Liver (tissue), 9 donors: ENCODE results near the gene SYNPR. TPM values are rescaled to one million over a fixed set of nuclear protein-coding genes. Genes with fewer than 3 reads are reported as not detected.

Source experiments
- DNase-seq: peaks from one replicate; pipeline ENCODE4 v3.0.0-alpha.2; 2017; ENCODE audit warnings: low spot score
- H3K27ac ChIP-seq, 2 donors: one replicate each; pipeline ENCODE4 v1.7.0; 2013; ENCODE audit warnings: inconsistent platforms in 2 of 2, low read length in 2 of 2, control low read depth in 1 of 2, low read depth in 1 of 2, mild to moderate bottlenecking in 1 of 2
- H3K27me3 ChIP-seq, 4 donors: one replicate each; pipeline versions ENCODE4 v1.6.1 to v1.7.0; 2013; ENCODE audit warnings: low read length in 3 of 4, inconsistent platforms in 1 of 4, mild to moderate bottlenecking in 1 of 4, moderate library complexity in 1 of 4; ENCODE audit not compliant: control insufficient read depth in 4 of 4, insufficient read depth in 4 of 4
- H3K36me3 ChIP-seq, 4 donors: one replicate each; pipeline versions ENCODE4 v1.6.1 to v1.7.0; 2013; ENCODE audit warnings: low read length in 3 of 4, mild to moderate bottlenecking in 3 of 4, low read depth in 1 of 4, moderate library complexity in 1 of 4; ENCODE audit not compliant: control insufficient read depth in 4 of 4, insufficient read depth in 3 of 4
- H3K4me1 ChIP-seq, 4 donors: one replicate each; pipeline versions ENCODE4 v1.6.1 to v1.7.0; 2013; ENCODE audit warnings: low read length in 3 of 4, mild to moderate bottlenecking in 3 of 4, moderate library complexity in 1 of 4; ENCODE audit not compliant: control insufficient read depth in 4 of 4, insufficient read depth in 4 of 4
- H3K4me3 ChIP-seq, 3 donors: one replicate each; pipeline versions ENCODE4 v1.6.1 to v1.7.0; 2013; ENCODE audit warnings: low read length in 3 of 3, control low read depth in 1 of 3, low read depth in 1 of 3, mild to moderate bottlenecking in 1 of 3
- H3K9ac ChIP-seq, 2 donors: one replicate each; pipeline ENCODE4 v1.7.0; 2013; ENCODE audit warnings: low read length in 2 of 2, mild to moderate bottlenecking in 2 of 2, moderate library complexity in 2 of 2, control low read depth in 1 of 2, low read depth in 1 of 2
- H3K9me3 ChIP-seq, 4 donors: one replicate each; pipeline versions ENCODE4 v1.6.1 to v1.7.0; 2013; ENCODE audit warnings: low read length in 3 of 4; ENCODE audit not compliant: control insufficient read depth in 4 of 4
- ATF3 ChIP-seq: IDR thresholded peaks from 2 replicates; pipeline ENCODE4 v1.6.1; 2016; ENCODE audit warnings: antibody characterized with exemption
- CTCF ChIP-seq: fragments of 150-350 bp; IDR thresholded peaks from 2 replicates; pipeline ENCODE4 v1.5.1; 2017; ENCODE audit warnings: improper control_type of control experiment, low read depth, low read length; ENCODE audit not compliant: missing input control
- FOXA1 ChIP-seq: IDR thresholded peaks from 2 replicates; pipeline ENCODE4 v1.6.1; 2016; ENCODE audit warnings: antibody characterized with exemption
- GABPA ChIP-seq, 2 donors: IDR thresholded peaks in 1 of 2; conservative IDR thresholded peaks in 1 of 2; 2 replicates each; pipeline ENCODE4 v1.6.1; 2016; ENCODE audit warnings: antibody characterized with exemption in 2 of 2, mild to moderate bottlenecking in 1 of 2, moderate library complexity in 1 of 2
- HNF4A ChIP-seq, 2 donors: conservative IDR thresholded peaks; 2 replicates each; pipeline ENCODE4 v1.6.1; 2016; ENCODE audit warnings: antibody characterized with exemption in 2 of 2, mild to moderate bottlenecking in 2 of 2
- JUND ChIP-seq, 2 donors: IDR thresholded peaks; 2 replicates each; pipeline ENCODE4 v1.6.1; 2016; ENCODE audit warnings: antibody characterized with exemption in 2 of 2
- MAX ChIP-seq: IDR thresholded peaks from 2 replicates; pipeline ENCODE4 v1.6.1; 2016; ENCODE audit warnings: antibody characterized with exemption
- NR2F2 ChIP-seq: IDR thresholded peaks from 2 replicates; pipeline ENCODE4 v1.6.1; 2016; ENCODE audit warnings: antibody characterized with exemption
- RAD21 ChIP-seq, 2 donors: IDR thresholded peaks; 2 replicates each; pipeline ENCODE4 v1.6.1; 2016; ENCODE audit warnings: antibody characterized with exemption in 2 of 2, mild to moderate bottlenecking in 2 of 2
- REST ChIP-seq: IDR thresholded peaks from 2 replicates; pipeline ENCODE4 v1.6.1; 2016; ENCODE audit warnings: antibody characterized with exemption, mild to moderate bottlenecking
- RXRA ChIP-seq, 2 donors: IDR thresholded peaks; 2 replicates each; pipeline ENCODE4 v1.6.1; 2017 to 2018; ENCODE audit warnings: antibody characterized with exemption in 2 of 2, mild to moderate bottlenecking in 1 of 2
- SP1 ChIP-seq: IDR thresholded peaks from 2 replicates; pipeline ENCODE4 v1.6.1; 2018; ENCODE audit warnings: antibody characterized with exemption, mild to moderate bottlenecking
- WGBS: extraction: QIAGEN DNeasy Blood & Tissue Kit; methylation state at CpG from one replicate; pipeline ENCODE4 v1.1.7; 2013; 5-methylcytosine and 5-hydroxymethylcytosine counted together
- polyA plus RNA-seq, 2 donors: library from polyadenylated mRNA; stranded (reverse) in 1 of 2; unstranded in 1 of 2; fragments of 200-250 nt in 1 of 2; fragments of >200 nt in 1 of 2; fragmentation: Nextera tagmentation in 1 of 2; extraction: Ambion mirVana in 1 of 2; gene quantifications; one replicate each; pipeline versions ENCODE4 v1.2.1 to v1.2.3, GENCODE V29; 2013 to 2015
- total RNA-seq, 2 donors: library from RNA; depleted of rRNA; stranded (reverse); fragments of >200 nt; gene quantifications; one replicate each; pipeline ENCODE4 v1.2.3, GENCODE V29; 2014
- donor health status: healthy.
- donor health status: healthy.
- donor health status: healthy.
- donor health status: healthy.
- donor health status: healthy.

The SYNPR gene
- total and polyA plus RNA-seq, 4 donors = not detected

GRCh38 chr3:63597019-63597418 is 318.9 kb downstream of the SYNPR start (continued):
- TF ChIP-seq REST = no peak
- no peak for TF ChIP-seq HNF4A (conservative IDR thresholded peaks at IDR 0.05)
- no peak for TF ChIP-seq NR2F2
- TF ChIP-seq GABPA (IDR thresholded peaks at IDR 0.05 in 1 of 2, conservative IDR thresholded peaks at IDR 0.05 in 1 of 2) = no peak
- no peak for TF ChIP-seq JUND (IDR thresholded peaks at IDR 0.05)
- no peak for TF ChIP-seq RAD21 (IDR thresholded peaks at IDR 0.05)
- no peak for TF ChIP-seq RXRA (IDR thresholded peaks at IDR 0.05)
- TF ChIP-seq FOXA1 = no peak

- H3K27ac ChIP-seq = no peak overlapping the region
- DNase-seq = no peak
- H3K27me3 ChIP-seq = no peaks in the 10 kb centered on the region
- no peaks in the 10 kb centered on the region for H3K9me3 ChIP-seq
- no peaks in the 10 kb centered on the region for H3K36me3 ChIP-seq
- no peak for TF ChIP-seq SP1
- TF ChIP-seq RXRA (IDR thresholded peaks at IDR 0.05) = no peak
- TF ChIP-seq MAX = no peak
- no peak for TF ChIP-seq HNF4A (conservative IDR thresholded peaks at IDR 0.05)
- no peak for TF ChIP-seq ATF3
- TF ChIP-seq CTCF = no peak
- no peak for TF ChIP-seq NR2F2
- no peaks in the 10 kb centered on the region for H3K4me1 ChIP-seq
- H3K4me3 ChIP-seq = no peak overlapping the region
- H3K9ac ChIP-seq = no peak overlapping the region
- WGBS = 74% methylated on average over 3 of the region's 3 CpGs
Measured at GRCh38 chr3:63607716-63608115, 329.6 kb downstream of the SYNPR start.

GRCh38 chr3:63609408-63609807 is 331.3 kb downstream of the SYNPR start:
- TF ChIP-seq NR2F2 (no peak), REST (no peak), MAX (no peak), ATF3 (no peak)
- H3K27me3 ChIP-seq = no peaks in the 10 kb centered on the region
- H3K27ac ChIP-seq = no peak overlapping the region
- DNase-seq = no peak
- WGBS = 83% methylated on average over 7 of the region's 7 CpGs
- H3K9ac ChIP-seq = no peak overlapping the region
- H3K4me3 ChIP-seq = no peak overlapping the region
- no peaks in the 10 kb centered on the region for H3K36me3 ChIP-seq
- no peaks in the 10 kb centered on the region for H3K4me1 ChIP-seq
- no peaks in the 10 kb centered on the region for H3K9me3 ChIP-seq
